GM18505 (cell line): ENCODE results near the gene NPAS3.

ENCODE experiments used
- ATAC-seq: cut with Tn5 transposase; IDR thresholded peaks from one replicate; pipeline ENCODE4 v1.9.1; 2021; ENCODE audit not compliant: unreplicated experiment
- POLR2A ChIP-seq: IDR thresholded peaks from 4 replicates; pipeline ENCODE4 v1.6.1; 2011; ENCODE audit warnings: borderline replicate concordance; ENCODE audit not compliant: insufficient read depth, insufficient read length; ENCODE audit errors: extremely low read depth

The NPAS3 gene

GRCh38 chr14:33110737-33111443 is 172.2 kb downstream of the NPAS3 start:
- TF ChIP-seq POLR2A, result no peak
- ATAC-seq, result no peak

GRCh38 chr14:33114331-33114730 is 175.7 kb downstream of the NPAS3 start:
- TF ChIP-seq POLR2A, result no peak
- ATAC-seq, result no peak

- no peak for TF ChIP-seq POLR2A
- ATAC-seq, result no peak
These were observed 180.0 kb downstream of the NPAS3 start for GRCh38 chr14:33118668-33119067.

- no peak for ATAC-seq
- no peak for TF ChIP-seq POLR2A
These were observed 181.7 kb downstream of the NPAS3 start for GRCh38 chr14:33120341-33120740.

- TF ChIP-seq POLR2A, result no peak
These were observed 182.3 kb downstream of the NPAS3 start for GRCh38 chr14:33120966-33121365.

GRCh38 chr14:33123281-33123680 is 184.6 kb downstream of the NPAS3 start:
- TF ChIP-seq POLR2A, result no peak
- ATAC-seq, result no peak

More at GRCh38 chr14:33120966-33121365, 182.3 kb downstream of the NPAS3 start:
- no peak for ATAC-seq

- ATAC-seq, result no peak
- TF ChIP-seq POLR2A, result no peak
These were observed 187.8 kb downstream of the NPAS3 start for GRCh38 chr14:33126433-33126832.

GRCh38 chr14:33127531-33127930 is 188.9 kb downstream of the NPAS3 start:
- no peak for TF ChIP-seq POLR2A
- no peak for ATAC-seq

- TF ChIP-seq POLR2A, result no peak
These were observed 193.1 kb downstream of the NPAS3 start for GRCh38 chr14:33131801-33132200.

GRCh38 chr14:33134162-33134561 is 195.5 kb downstream of the NPAS3 start:
- no peak for TF ChIP-seq POLR2A
- no peak for ATAC-seq

More at GRCh38 chr14:33131801-33132200, 193.1 kb downstream of the NPAS3 start:
- no peak for ATAC-seq

- TF ChIP-seq POLR2A, result no peak
These were observed 196.3 kb downstream of the NPAS3 start for GRCh38 chr14:33134975-33135374.

GRCh38 chr14:33150666-33151428 is 212.2 kb downstream of the NPAS3 start:
- ATAC-seq, result no peak
- TF ChIP-seq POLR2A, result no peak

More at GRCh38 chr14:33134975-33135374, 196.3 kb downstream of the NPAS3 start:
- no peak for ATAC-seq

GRCh38 chr14:33163109-33163508 is 224.4 kb downstream of the NPAS3 start:
- no peak for ATAC-seq
- no peak for TF ChIP-seq POLR2A

- no peak for ATAC-seq
- TF ChIP-seq POLR2A, result no peak
These were observed 224.9 kb downstream of the NPAS3 start for GRCh38 chr14:33163600-33163999.

- no peak for ATAC-seq
- TF ChIP-seq POLR2A, result no peak
These were observed 226.7 kb downstream of the NPAS3 start for GRCh38 chr14:33165144-33165925.
